ENCODE measurements around the gene ACADSB.
A peak's percentile ranks its signal among the peaks of the same experiment; 100 is the strongest.

Gene ACADSB

GRCh38 chr10:123019264-123019663 lies 10.5 kb downstream of the ACADSB start:
- TF ChIP-seq CTCF (IDR thresholded peaks at IDR 0.05; ENCODE audit: insufficient read depth, low read length, poor library complexity, severe bottlenecking): no peak
- Histone ChIP-seq H3K36me3 (ENCODE audit: control insufficient read depth, insufficient read depth, low read length) (no peaks in the 10 kb centered on the region), H3K27me3 (replicated peaks; ENCODE audit: control insufficient read depth, insufficient read depth, low read length) (no peaks in the 10 kb centered on the region), H3K4me3 (replicated peaks; ENCODE audit: low read depth, low read length) (no peak overlapping the region)
- DNase-seq (ENCODE audit: extremely low read depth, insufficient read length): no peak

- no peak for DNase-seq (ENCODE audit: extremely low read depth, insufficient read length)
- no peak overlapping the region for H3K4me3 ChIP-seq (replicated peaks; ENCODE audit: low read depth, low read length)
- no peaks in the 10 kb centered on the region for H3K27me3 ChIP-seq (replicated peaks; ENCODE audit: control insufficient read depth, insufficient read depth, low read length)
- no peaks in the 10 kb centered on the region for H3K36me3 ChIP-seq (ENCODE audit: control insufficient read depth, insufficient read depth, low read length)
- no peak for TF ChIP-seq CTCF (IDR thresholded peaks at IDR 0.05; ENCODE audit: insufficient read depth, low read length, poor library complexity, severe bottlenecking)
Measured at GRCh38 chr10:123019941-123020703, 11.3 kb downstream of the ACADSB start.

- H3K36me3 ChIP-seq (ENCODE audit: control insufficient read depth, insufficient read depth, low read length): no peaks in the 10 kb centered on the region
- DNase-seq (ENCODE audit: extremely low read depth, insufficient read length): no peak
- no peaks in the 10 kb centered on the region for H3K27me3 ChIP-seq (replicated peaks; ENCODE audit: control insufficient read depth, insufficient read depth, low read length)
- TF ChIP-seq CTCF (IDR thresholded peaks at IDR 0.05; ENCODE audit: insufficient read depth, low read length, poor library complexity, severe bottlenecking): peak; percentile 57
- H3K4me3 ChIP-seq (replicated peaks; ENCODE audit: low read depth, low read length): no peak overlapping the region
Measured at GRCh38 chr10:123021517-123021916, 12.7 kb downstream of the ACADSB start.

- Histone ChIP-seq H3K36me3 (ENCODE audit: control insufficient read depth, insufficient read depth, low read length) (no peaks in the 10 kb centered on the region), H3K4me3 (replicated peaks; ENCODE audit: low read depth, low read length) (no peak overlapping the region), H3K27me3 (replicated peaks; ENCODE audit: control insufficient read depth, insufficient read depth, low read length) (no peaks in the 10 kb centered on the region)
- no peak for TF ChIP-seq CTCF (IDR thresholded peaks at IDR 0.05; ENCODE audit: insufficient read depth, low read length, poor library complexity, severe bottlenecking)
- DNase-seq (ENCODE audit: extremely low read depth, insufficient read length): no peak
Measured at GRCh38 chr10:123024540-123024939, 15.7 kb downstream of the ACADSB start.

GRCh38 chr10:123026302-123026701 lies 17.5 kb downstream of the ACADSB start:
- H3K27me3 ChIP-seq (replicated peaks; ENCODE audit: control insufficient read depth, insufficient read depth, low read length): no peaks in the 10 kb centered on the region
- DNase-seq (ENCODE audit: extremely low read depth, insufficient read length): no peak
- no peak for TF ChIP-seq CTCF (IDR thresholded peaks at IDR 0.05; ENCODE audit: insufficient read depth, low read length, poor library complexity, severe bottlenecking)
- no peaks in the 10 kb centered on the region for H3K36me3 ChIP-seq (ENCODE audit: control insufficient read depth, insufficient read depth, low read length)
- no peak overlapping the region for H3K4me3 ChIP-seq (replicated peaks; ENCODE audit: low read depth, low read length)
